Adrenal gland (tissue), 5 donors: ENCODE measurements around the gene SCFD2.
"Not testable (repeated sequence)": the region's sequence is repeated elsewhere in the genome, so short reads cannot be mapped to it uniquely, and the experiment has no call there.

Experiments used
- CTCF ChIP-seq, 6 experiments: fragments of 450-650 bp in 4 of 6; fragments of 200-600 bp in 2 of 6; sonication (generic) in 1 of 6; IDR thresholded peaks; 1 replicate in 5 of 6; 2 replicates in 1 of 6; pipeline versions ENCODE4 v1.5.1 to v1.8.0; 2016 to 2021; ENCODE audit warnings: antibody characterized with exemption in 6 of 6, mild to moderate bottlenecking in 2 of 6, moderate library complexity in 1 of 6
- POLR2A ChIP-seq, 2 donors: fragments of 450-650 bp; IDR thresholded peaks; one replicate each; pipeline ENCODE4 v1.6.1; 2017; ENCODE audit warnings: antibody characterized with exemption in 2 of 2, mild to moderate bottlenecking in 2 of 2, moderate library complexity in 1 of 2
- donor health status: DM: no; HTN: no; CAD: no.

GRCh38 chr4:52992551-52992950 is 373.3 kb downstream of the SCFD2 start:
- not testable (repeated sequence) for TF ChIP-seq CTCF, POLR2A (IDR thresholded peaks at IDR 0.05)
